ENCODE measurements around the gene MBOAT1.
A peak's percentile ranks its signal among the peaks of the same experiment; 100 is the strongest.
"Not testable (repeated sequence)": the region's sequence is repeated elsewhere in the genome, so short reads cannot be mapped to it uniquely, and the experiment has no call there.

Gene MBOAT1

GRCh38 chr6:20202699-20203302 lies 9.5 kb downstream of the MBOAT1 start:
- no peak for DNase-seq (ENCODE audit: low spot score)

- no peak for DNase-seq (ENCODE audit: low spot score)
Measured at GRCh38 chr6:20202324-20202658, 10.0 kb downstream of the MBOAT1 start.

- DNase-seq (ENCODE audit: low spot score) = no peak
Measured at GRCh38 chr6:20200761-20201630, 11.3 kb downstream of the MBOAT1 start.

- DNase-seq (ENCODE audit: low spot score) = no peak
Measured at GRCh38 chr6:20198775-20199174, 13.5 kb downstream of the MBOAT1 start.

- no peak for DNase-seq (ENCODE audit: low spot score)
Measured at GRCh38 chr6:20198156-20198774, 14.0 kb downstream of the MBOAT1 start.

GRCh38 chr6:20197251-20197650 lies 15.0 kb downstream of the MBOAT1 start:
- DNase-seq (ENCODE audit: low spot score) = no peak

GRCh38 chr6:20192625-20193024 lies 19.6 kb downstream of the MBOAT1 start:
- no peak for DNase-seq (ENCODE audit: low spot score)

GRCh38 chr6:20191992-20192391 lies 20.3 kb downstream of the MBOAT1 start:
- DNase-seq (ENCODE audit: low spot score) = no peak

- no peak for DNase-seq (ENCODE audit: low spot score)
Measured at GRCh38 chr6:20188630-20189075, 23.6 kb downstream of the MBOAT1 start.

GRCh38 chr6:20186981-20187380 lies 25.3 kb downstream of the MBOAT1 start:
- DNase-seq (ENCODE audit: low spot score) = peak; percentile 63

- DNase-seq (ENCODE audit: low spot score) = no peak
Measured at GRCh38 chr6:20183706-20184105, 28.6 kb downstream of the MBOAT1 start.

GRCh38 chr6:20182926-20183521 lies 29.2 kb downstream of the MBOAT1 start:
- DNase-seq (ENCODE audit: low spot score) = no peak

- no peak for DNase-seq (ENCODE audit: low spot score)
Measured at GRCh38 chr6:20182069-20182468, 30.2 kb downstream of the MBOAT1 start.

GRCh38 chr6:20180935-20181334 lies 31.3 kb downstream of the MBOAT1 start:
- DNase-seq (ENCODE audit: low spot score) = peak; percentile 16

- DNase-seq (ENCODE audit: low spot score) = not testable (repeated sequence)
Measured at GRCh38 chr6:20179287-20180045, 32.8 kb downstream of the MBOAT1 start.

GRCh38 chr6:20178327-20178726 lies 33.9 kb downstream of the MBOAT1 start:
- DNase-seq (ENCODE audit: low spot score) = no peak

GRCh38 chr6:20175810-20176410 lies 36.4 kb downstream of the MBOAT1 start:
- DNase-seq (ENCODE audit: low spot score) = no peak

GRCh38 chr6:20173833-20174792 lies 38.2 kb downstream of the MBOAT1 start:
- DNase-seq (ENCODE audit: low spot score) = no peak

- no peak for DNase-seq (ENCODE audit: low spot score)
Measured at GRCh38 chr6:20172842-20173456, 39.3 kb downstream of the MBOAT1 start.

All from GM03348 (cell line).